Neural cell (in vitro differentiated cells): ENCODE data around the gene SPANXN3.
"Not testable (repeated sequence)": the region's sequence is repeated elsewhere in the genome, so short reads cannot be mapped to it uniquely, and the experiment has no call there.

ENCODE experiments used
- CTCF ChIP-seq: fragments of 450-650 bp; IDR thresholded peaks from 2 replicates; pipeline ENCODE4 v1.5.1; 2014; ENCODE audit warnings: antibody characterized with exemption, mild to moderate bottlenecking, moderate library complexity; ENCODE audit not compliant: poor library complexity, severe bottlenecking
- EP300 ChIP-seq: fragments of 450-650 bp; conservative IDR thresholded peaks from 2 replicates; pipeline ENCODE4 v1.6.1; 2014; ENCODE audit warnings: antibody characterized with exemption, mild to moderate bottlenecking, moderate library complexity; ENCODE audit not compliant: poor library complexity, severe bottlenecking
- EZH2 ChIP-seq: fragments of 200-600, 300-800 bp; shearing (Covaris generic), sonication (generic); IDR thresholded peaks from 2 replicates; pipeline ENCODE4 v1.6.1; 2014; ENCODE audit warnings: antibody characterized with exemption, low read length, borderline replicate concordance, mild to moderate bottlenecking; ENCODE audit not compliant: insufficient read depth, poor library complexity, severe bottlenecking
- POLR2AphosphoS5 ChIP-seq: IDR thresholded peaks from 2 replicates; pipeline ENCODE4 v1.6.1; 2012
- RAD21 ChIP-seq: fragments of 450-650 bp; conservative IDR thresholded peaks from 2 replicates; pipeline ENCODE4 v1.6.1; 2014; ENCODE audit warnings: antibody characterized with exemption, mild to moderate bottlenecking, moderate library complexity
- REST ChIP-seq: IDR thresholded peaks from 2 replicates; pipeline ENCODE4 v1.6.1; 2012; ENCODE audit warnings: borderline replicate concordance
- TAF1 ChIP-seq: IDR thresholded peaks from 2 replicates; pipeline ENCODE4 v1.6.1; 2012; ENCODE audit warnings: low read depth

GRCh38 chrX:143517375-143517774, at the start of gene SPANXN3:
- not testable (repeated sequence) for TF ChIP-seq CTCF, POLR2AphosphoS5, RAD21, REST, EZH2, EP300, TAF1
